ENCODE results near the gene C1orf210. TPM values are rescaled to one million over a fixed set of nuclear protein-coding genes. Genes with fewer than 3 reads are reported as not detected.

C1orf210 gene
- total RNA-seq, 1 experiment from 2014 or later, result 7.6 TPM

GRCh38 chr1:43317817-43318471, 32.6 kb upstream of the C1orf210 start:
- no peak for DNase-seq (ENCODE audit: low read depth, low spot score)
- Histone ChIP-seq H3K4me3 (replicated peaks in 1 of 2; ENCODE audit: low read depth in 1 of 2, low read length in 2 of 2) (no peak overlapping the region), H3K36me3 (ENCODE audit: control insufficient read depth in 1 of 2, insufficient read depth in 2 of 2, low read length in 2 of 2) (no peaks in the 10 kb centered on the region), H3K27me3 (ENCODE audit: insufficient read depth, low read length) (no peaks in the 10 kb centered on the region), H3K4me1 (ENCODE audit: control insufficient read depth in 1 of 2, insufficient read depth in 2 of 2, low read length in 2 of 2) (peaks cover 0 to 27% of the 10 kb centered on the region in 2 experiments; a peak in 2 of 4 replicates), H3K4me2 (ENCODE audit: low read length) (no peak overlapping the region), H3K9me2 (ENCODE audit: insufficient read depth) (no peaks in the 10 kb centered on the region), H3K79me2 (ENCODE audit: insufficient read depth, low read length) (no peaks in the 10 kb centered on the region), H4K20me1 (ENCODE audit: insufficient read depth) (no peaks in the 10 kb centered on the region), H2AFZ (ENCODE audit: low read depth, low read length, poor library complexity, severe bottlenecking) (no peak overlapping the region), H3K9me3 (ENCODE audit: control insufficient read depth in 1 of 2, insufficient read depth in 1 of 2, low read depth in 1 of 2, low read length in 2 of 2) (no peaks in the 10 kb centered on the region), H3K27ac (ENCODE audit: low read depth, low read length) (no peak overlapping the region), H3K9ac (ENCODE audit: low read length) (no peak overlapping the region)
- POLR2A ChIA-PET, result no interaction called here
- CTCF ChIA-PET, result no interaction called here
- RAD21 ChIA-PET (ENCODE audit: low non-redundant PET in 1 of 2, low total read pairs in 2 of 2, uncharacterized antibody in 2 of 2, unreplicated experiment in 2 of 2), result no interaction called here
- no TSS peak for BruUV-seq (replicated peaks)
- no peak for TF ChIP-seq CEBPB (IDR thresholded peaks at IDR 0.05; ENCODE audit: low read depth)
- TF ChIP-seq POLR2AphosphoS5 (IDR thresholded peaks at IDR 0.05; ENCODE audit: low read depth, low read length), result no peak
- TF ChIP-seq SP1 (IDR thresholded peaks at IDR 0.05; ENCODE audit: low read depth), result no peak
- TF ChIP-seq JUND (IDR thresholded peaks at IDR 0.05), result no peak
- no peak for TF ChIP-seq ZNF274 (IDR thresholded peaks at IDR 0.05; ENCODE audit: low read depth, low read length)
- no peak for TF ChIP-seq ATF3 (IDR thresholded peaks at IDR 0.05)
- no peak for TF ChIP-seq REST (IDR thresholded peaks at IDR 0.05; ENCODE audit: low read depth)
- TF ChIP-seq YY1 (IDR thresholded peaks at IDR 0.05; ENCODE audit: extremely low read depth, insufficient replicate concordance, low read depth, low read length), result no peak
- no peak for TF ChIP-seq EGR1 (IDR thresholded peaks at IDR 0.05; ENCODE audit: low read depth)
- no peak for TF ChIP-seq RAD21 (IDR thresholded peaks at IDR 0.05; ENCODE audit: low read depth)
- no peak for TF ChIP-seq SRF (IDR thresholded peaks at IDR 0.05; ENCODE audit: low read depth)
- intact Hi-C loops (cut with micrococcal nuclease), result no loop called here
- ATAC-seq, result no peak
